ENCODE results near the gene PICALM. TPM values are rescaled to one million over a fixed set of nuclear protein-coding genes. Genes with fewer than 3 reads are reported as not detected.
A peak's percentile ranks its signal among the peaks of the same experiment; 100 is the strongest.

Gene PICALM
- total and polyA plus RNA-seq, 2 of the 13 experiments (the other 11 are each of a cell fraction or from before 2014, with no cell fraction given), result 97.6 to 154 TPM

- TF ChIP-seq MLXIP (CRISPR knock-in tag; IDR thresholded peaks at IDR 0.05; ENCODE audit: borderline replicate concordance) (no peak), ZNF839 (CRISPR knock-in tag; IDR thresholded peaks at IDR 0.05; ENCODE audit: borderline replicate concordance) (no peak), ZNF562 (CRISPR knock-in tag; IDR thresholded peaks at IDR 0.05; ENCODE audit: borderline replicate concordance) (no peak), GATAD2A (CRISPR knock-in tag; IDR thresholded peaks at IDR 0.05) (peak; percentile 49), ZNF160 (CRISPR knock-in tag; IDR thresholded peaks at IDR 0.05) (no peak), PHF20 (CRISPR knock-in tag; IDR thresholded peaks at IDR 0.05) (no peak), MIER3 (CRISPR knock-in tag; IDR thresholded peaks at IDR 0.05; ENCODE audit: borderline replicate concordance) (no peak), ELF4 (CRISPR knock-in tag; IDR thresholded peaks at IDR 0.05; ENCODE audit: borderline replicate concordance) (no peak), IKZF5 (CRISPR knock-in tag; IDR thresholded peaks at IDR 0.05) (no peak), TFE3 (CRISPR knock-in tag; IDR thresholded peaks at IDR 0.05) (no peak), ZNF619 (CRISPR knock-in tag; IDR thresholded peaks at IDR 0.05) (no peak), MBD4 (IDR thresholded peaks at IDR 0.05; ENCODE audit: borderline replicate concordance, low read length) (no peak), ZNF557 (CRISPR knock-in tag; IDR thresholded peaks at IDR 0.05) (no peak), ZNF282 (IDR thresholded peaks at IDR 0.05; ENCODE audit: partially characterized antibody) (no peak), ZNF205 (CRISPR knock-in tag; IDR thresholded peaks at IDR 0.05) (no peak), PHF21A (CRISPR knock-in tag; IDR thresholded peaks at IDR 0.05) (0 out of 2 replicates have a peak, but pooled peaks have one; percentile 30), RARA (CRISPR knock-in tag; IDR thresholded peaks at IDR 0.05) (peak; percentile 34; the same call in 1 of the 2 replicates)
Observed at GRCh38 chr11:86067009-86067850, 1.7 kb downstream of the PICALM start (continued).
